SU-DHL-6 (cell line): Measurements from ENCODE around the gene MAPKBP1.

Experiments
- CTCF ChIP-seq: fragments of 200-600 bp; sonication (generic); IDR thresholded peaks from one replicate; pipeline ENCODE4 v1.5.1; 2017; ENCODE audit warnings: antibody characterized with exemption, mild to moderate bottlenecking, low read length, moderate library complexity; ENCODE audit not compliant: insufficient read depth, poor library complexity, severe bottlenecking
- EZH2phosphoT487 ChIP-seq: fragments of 200-600 bp; sonication (generic), shearing (Covaris generic); conservative IDR thresholded peaks from 2 replicates; pipeline ENCODE4 v1.6.1; 2018; ENCODE audit warnings: mild to moderate bottlenecking, antibody characterized with exemption, low read length, moderate library complexity, mixed read lengths

GRCh38 chr15:41789236-41789635, 15.0 kb downstream of the MAPKBP1 start:
- TF ChIP-seq CTCF (no peak), EZH2phosphoT487 (no peak)
